SK-N-DZ (cell line): ENCODE measurements around the gene DOHH.

ENCODE experiments used
- DNase-seq: peaks from one replicate; pipeline ENCODE4 v3.0.0-alpha.2; 2015; ENCODE audit warnings: low spot score

DOHH gene

GRCh38 chr19:3503036-3503572, 2.6 kb upstream of the DOHH start:
- DNase-seq: no peak

- no peak for DNase-seq
Observed at GRCh38 chr19:3501780-3502179, 1.3 kb upstream of the DOHH start.

GRCh38 chr19:3499738-3500428, 591 bp downstream of the DOHH start:
- DNase-seq: no peak

GRCh38 chr19:3497757-3498520, 2.5 kb downstream of the DOHH start:
- no peak for DNase-seq

- DNase-seq: no peak
Observed at GRCh38 chr19:3496392-3497273, 3.8 kb downstream of the DOHH start.

- no peak for DNase-seq
Observed at GRCh38 chr19:3494559-3494958, 5.9 kb downstream of the DOHH start.

GRCh38 chr19:3494051-3494450, 6.4 kb downstream of the DOHH start:
- no peak for DNase-seq

- DNase-seq: no peak
Observed at GRCh38 chr19:3493651-3494050, 6.8 kb downstream of the DOHH start.

- DNase-seq: no peak
Observed at GRCh38 chr19:3492919-3493318, 7.6 kb downstream of the DOHH start.

GRCh38 chr19:3492131-3492839, 8.2 kb downstream of the DOHH start:
- DNase-seq: no peak

GRCh38 chr19:3491396-3492119, 8.9 kb downstream of the DOHH start:
- no peak for DNase-seq

- no peak for DNase-seq
Observed at GRCh38 chr19:3483226-3483628, 17.2 kb downstream of the DOHH start, which contains the start of gene SMIM44. Gene SMIM44 (minus strand): TSS chr19:3483441. CDS start chr19:3483403, 38 bp downstream.

- DNase-seq: no peak
Observed at GRCh38 chr19:3482507-3483225, 17.8 kb downstream of the DOHH start.

- no peak for DNase-seq
Observed at GRCh38 chr19:3481241-3482090, 19.0 kb downstream of the DOHH start.

- no peak for DNase-seq
Observed at GRCh38 chr19:3480383-3481091, 19.9 kb downstream of the DOHH start, which contains the start of gene SMIM24. Gene SMIM24 (minus strand): TSS chr19:3480525. CDS start chr19:3480463, 62 bp downstream.

- peak; percentile 27 for DNase-seq
Observed at GRCh38 chr19:3479834-3480215, 20.6 kb downstream of the DOHH start.

GRCh38 chr19:3479177-3479833, 21.2 kb downstream of the DOHH start:
- peak; percentile 52 for DNase-seq
